Liver (tissue), 9 donors: ENCODE measurements around the gene HMGCL. TPM values are rescaled to one million over a fixed set of nuclear protein-coding genes. Genes with fewer than 3 reads are reported as not detected.

Source experiments
- DNase-seq: peaks from one replicate; pipeline ENCODE4 v3.0.0-alpha.2; 2017; ENCODE audit warnings: low spot score
- H3K27ac ChIP-seq, 2 donors: one replicate each; pipeline ENCODE4 v1.7.0; 2013; ENCODE audit warnings: inconsistent platforms in 2 of 2, low read length in 2 of 2, control low read depth in 1 of 2, low read depth in 1 of 2, mild to moderate bottlenecking in 1 of 2
- H3K27me3 ChIP-seq, 4 donors: one replicate each; pipeline versions ENCODE4 v1.6.1 to v1.7.0; 2013; ENCODE audit warnings: low read length in 3 of 4, inconsistent platforms in 1 of 4, mild to moderate bottlenecking in 1 of 4, moderate library complexity in 1 of 4; ENCODE audit not compliant: control insufficient read depth in 4 of 4, insufficient read depth in 4 of 4
- H3K36me3 ChIP-seq, 4 donors: one replicate each; pipeline versions ENCODE4 v1.6.1 to v1.7.0; 2013; ENCODE audit warnings: low read length in 3 of 4, mild to moderate bottlenecking in 3 of 4, low read depth in 1 of 4, moderate library complexity in 1 of 4; ENCODE audit not compliant: control insufficient read depth in 4 of 4, insufficient read depth in 3 of 4
- H3K4me1 ChIP-seq, 4 donors: one replicate each; pipeline versions ENCODE4 v1.6.1 to v1.7.0; 2013; ENCODE audit warnings: low read length in 3 of 4, mild to moderate bottlenecking in 3 of 4, moderate library complexity in 1 of 4; ENCODE audit not compliant: control insufficient read depth in 4 of 4, insufficient read depth in 4 of 4
- H3K4me3 ChIP-seq, 3 donors: one replicate each; pipeline versions ENCODE4 v1.6.1 to v1.7.0; 2013; ENCODE audit warnings: low read length in 3 of 3, control low read depth in 1 of 3, low read depth in 1 of 3, mild to moderate bottlenecking in 1 of 3
- H3K9ac ChIP-seq, 2 donors: one replicate each; pipeline ENCODE4 v1.7.0; 2013; ENCODE audit warnings: low read length in 2 of 2, mild to moderate bottlenecking in 2 of 2, moderate library complexity in 2 of 2, control low read depth in 1 of 2, low read depth in 1 of 2
- H3K9me3 ChIP-seq, 4 donors: one replicate each; pipeline versions ENCODE4 v1.6.1 to v1.7.0; 2013; ENCODE audit warnings: low read length in 3 of 4; ENCODE audit not compliant: control insufficient read depth in 4 of 4
- ATF3 ChIP-seq: IDR thresholded peaks from 2 replicates; pipeline ENCODE4 v1.6.1; 2016; ENCODE audit warnings: antibody characterized with exemption
- CTCF ChIP-seq: fragments of 150-350 bp; IDR thresholded peaks from 2 replicates; pipeline ENCODE4 v1.5.1; 2017; ENCODE audit warnings: improper control_type of control experiment, low read depth, low read length; ENCODE audit not compliant: missing input control
- EGR1 ChIP-seq, 2 donors: IDR thresholded peaks; 2 replicates each; pipeline ENCODE4 v1.6.1; 2016 to 2018; ENCODE audit warnings: antibody characterized with exemption in 2 of 2, low read depth in 2 of 2
- FOXA1 ChIP-seq: IDR thresholded peaks from 2 replicates; pipeline ENCODE4 v1.6.1; 2016; ENCODE audit warnings: antibody characterized with exemption
- FOXA2 ChIP-seq: IDR thresholded peaks from 2 replicates; pipeline ENCODE4 v1.6.1; 2016; ENCODE audit warnings: antibody characterized with exemption
- GABPA ChIP-seq, 2 donors: IDR thresholded peaks in 1 of 2; conservative IDR thresholded peaks in 1 of 2; 2 replicates each; pipeline ENCODE4 v1.6.1; 2016; ENCODE audit warnings: antibody characterized with exemption in 2 of 2, mild to moderate bottlenecking in 1 of 2, moderate library complexity in 1 of 2
- HNF4A ChIP-seq, 2 donors: conservative IDR thresholded peaks; 2 replicates each; pipeline ENCODE4 v1.6.1; 2016; ENCODE audit warnings: antibody characterized with exemption in 2 of 2, mild to moderate bottlenecking in 2 of 2
- HNF4G ChIP-seq: IDR thresholded peaks from 2 replicates; pipeline ENCODE4 v1.6.1; 2016; ENCODE audit warnings: antibody characterized with exemption
- JUND ChIP-seq, 2 donors: IDR thresholded peaks; 2 replicates each; pipeline ENCODE4 v1.6.1; 2016; ENCODE audit warnings: antibody characterized with exemption in 2 of 2
- MAX ChIP-seq: IDR thresholded peaks from 2 replicates; pipeline ENCODE4 v1.6.1; 2016; ENCODE audit warnings: antibody characterized with exemption
- NR2F2 ChIP-seq: IDR thresholded peaks from 2 replicates; pipeline ENCODE4 v1.6.1; 2016; ENCODE audit warnings: antibody characterized with exemption
- RAD21 ChIP-seq, 2 donors: IDR thresholded peaks; 2 replicates each; pipeline ENCODE4 v1.6.1; 2016; ENCODE audit warnings: antibody characterized with exemption in 2 of 2, mild to moderate bottlenecking in 2 of 2
- REST ChIP-seq: IDR thresholded peaks from 2 replicates; pipeline ENCODE4 v1.6.1; 2016; ENCODE audit warnings: antibody characterized with exemption, mild to moderate bottlenecking
- RXRA ChIP-seq, 2 donors: IDR thresholded peaks; 2 replicates each; pipeline ENCODE4 v1.6.1; 2017 to 2018; ENCODE audit warnings: antibody characterized with exemption in 2 of 2, mild to moderate bottlenecking in 1 of 2
- SP1 ChIP-seq: IDR thresholded peaks from 2 replicates; pipeline ENCODE4 v1.6.1; 2018; ENCODE audit warnings: antibody characterized with exemption, mild to moderate bottlenecking
- TAF1 ChIP-seq: conservative IDR thresholded peaks from 2 replicates; pipeline ENCODE4 v1.6.1; 2016; ENCODE audit warnings: antibody characterized with exemption, mild to moderate bottlenecking
- YY1 ChIP-seq: IDR thresholded peaks from 2 replicates; pipeline ENCODE4 v1.6.1; 2016; ENCODE audit warnings: antibody characterized with exemption, mild to moderate bottlenecking
- ZBTB33 ChIP-seq: IDR thresholded peaks from 2 replicates; pipeline ENCODE4 v1.6.1; 2016; ENCODE audit warnings: antibody characterized with exemption
- WGBS: extraction: QIAGEN DNeasy Blood & Tissue Kit; methylation state at CpG from one replicate; pipeline ENCODE4 v1.1.7; 2013; 5-methylcytosine and 5-hydroxymethylcytosine counted together
- polyA plus RNA-seq, 2 donors: library from polyadenylated mRNA; stranded (reverse) in 1 of 2; unstranded in 1 of 2; fragments of 200-250 nt in 1 of 2; fragments of >200 nt in 1 of 2; fragmentation: Nextera tagmentation in 1 of 2; extraction: Ambion mirVana in 1 of 2; gene quantifications; one replicate each; pipeline versions ENCODE4 v1.2.1 to v1.2.3, GENCODE V29; 2013 to 2015
- total RNA-seq, 2 donors: library from RNA; depleted of rRNA; stranded (reverse); fragments of >200 nt; gene quantifications; one replicate each; pipeline ENCODE4 v1.2.3, GENCODE V29; 2014
- donor health status: healthy.
- donor health status: healthy.
- donor health status: healthy.
- donor health status: healthy.
- donor health status: healthy.

The HMGCL gene
- total and polyA plus RNA-seq, 4 donors: 68.2 to 198 (median 149) TPM

GRCh38 chr1:23763041-23763577 lies 62.1 kb downstream of the HMGCL start:
- TF ChIP-seq YY1: peak; percentile 61
- peak; percentile 54 to 56 for TF ChIP-seq HNF4A (conservative IDR thresholded peaks at IDR 0.05)
- no peak for TF ChIP-seq CTCF
- TF ChIP-seq GABPA (IDR thresholded peaks at IDR 0.05 in 1 of 2, conservative IDR thresholded peaks at IDR 0.05 in 1 of 2): no peak
- TF ChIP-seq FOXA2: no peak
- no peak for TF ChIP-seq RAD21 (IDR thresholded peaks at IDR 0.05)
- no peak for TF ChIP-seq MAX
- TF ChIP-seq RXRA (IDR thresholded peaks at IDR 0.05): peak; percentile 27 to 41
- DNase-seq: no peak
- no peak overlapping the region for H3K27ac ChIP-seq
- peaks cover 6 to 27% (median 15%) of the 10 kb centered on the region in 4 donors for H3K4me1 ChIP-seq
- no peak overlapping the region for H3K4me3 ChIP-seq
- no peaks in the 10 kb centered on the region for H3K9me3 ChIP-seq
- 59% methylated on average over 7 of the region's 7 CpGs for WGBS
- H3K27me3 ChIP-seq: no peaks in the 10 kb centered on the region
- no peak overlapping the region for H3K9ac ChIP-seq
- H3K36me3 ChIP-seq: peaks cover 19 to 32% (median 28%) of the 10 kb centered on the region in 4 donors

- Histone ChIP-seq H3K9ac (no peak overlapping the region), H3K4me1 (peaks cover 6 to 20% (median 14%) of the 10 kb centered on the region in 4 donors), H3K9me3 (no peaks in the 10 kb centered on the region), H3K36me3 (peaks cover 26 to 62% (median 59%) of the 10 kb centered on the region in 4 donors), H3K4me3 (no peak overlapping the region), H3K27ac (no peak overlapping the region), H3K27me3 (no peaks in the 10 kb centered on the region)
- 76% methylated on average over 4 of the region's 4 CpGs for WGBS
- no peak for TF ChIP-seq FOXA2
- TF ChIP-seq JUND (IDR thresholded peaks at IDR 0.05): no peak
- TF ChIP-seq YY1: no peak
- no peak for TF ChIP-seq HNF4G
- TF ChIP-seq ZBTB33: no peak
- TF ChIP-seq RAD21 (IDR thresholded peaks at IDR 0.05): no peak
- no peak for TF ChIP-seq FOXA1
- no peak for TF ChIP-seq MAX
- no peak for TF ChIP-seq GABPA (IDR thresholded peaks at IDR 0.05 in 1 of 2, conservative IDR thresholded peaks at IDR 0.05 in 1 of 2)
- TF ChIP-seq TAF1: no peak
- no peak for TF ChIP-seq EGR1 (IDR thresholded peaks at IDR 0.05; ENCODE audit: low read depth in 2 of 2)
- TF ChIP-seq ATF3: no peak
- TF ChIP-seq SP1: no peak
- no peak for TF ChIP-seq RXRA (IDR thresholded peaks at IDR 0.05)
- no peak for TF ChIP-seq REST
- no peak for TF ChIP-seq CTCF
- TF ChIP-seq NR2F2: no peak
- TF ChIP-seq HNF4A (conservative IDR thresholded peaks at IDR 0.05): no peak
- no peak for DNase-seq
These were observed 66.0 kb downstream of the HMGCL start for GRCh38 chr1:23759277-23759676.
